AG04450 (cell line): ENCODE results near the gene NFYA. TPM values are rescaled to one million over a fixed set of nuclear protein-coding genes. Genes with fewer than 3 reads are reported as not detected.
"Not testable (repeated sequence)": the region's sequence is repeated elsewhere in the genome, so short reads cannot be mapped to it uniquely, and the experiment has no call there.

Source experiments
- CTCF ChIA-PET: fragments of 300-600, 350-600 bp; formaldehyde crosslinking; extraction: SDS; loops from one replicate; lab custom pipeline; 2022; ENCODE audit warnings: antibody characterized with exemption, inconsistent platforms; lab: Charles Lee
- POLR2A ChIA-PET: fragments of 350-600 bp; formaldehyde crosslinking; extraction: SDS; loops from one replicate; lab custom pipeline; 2021; ENCODE audit warnings: antibody characterized with exemption, inconsistent platforms; lab: Yijun Ruan, JAX
- DNase-seq: peaks from one replicate; pipeline ENCODE4 v3.0.0-alpha.2; 2011; ENCODE audit warnings: low read depth, low spot score
- H3K27ac ChIP-seq: one replicate; pipeline ENCODE4 v1.5.1; 2012; ENCODE audit warnings: low read depth, low read length, control low read depth
- H3K27me3 ChIP-seq: one replicate; pipeline ENCODE4 v1.6.0; 2012; ENCODE audit warnings: low read length; ENCODE audit not compliant: control insufficient read depth, insufficient read depth
- H3K4me3 ChIP-seq: 2 replicates; pipeline ENCODE4 v1.5.1; 2011; ENCODE audit warnings: mild to moderate bottlenecking, low read depth, low read length, control low read depth
- H3K9me3 ChIP-seq: 2 replicates; pipeline ENCODE4 v1.5.1; 2012; ENCODE audit warnings: low read length; ENCODE audit not compliant: control insufficient read depth, insufficient read depth
- polyA plus RNA-seq: library from polyadenylated mRNA; depleted of rRNA; stranded (reverse); fragments of >200 nt; gene quantifications from 2 replicates; pipeline ENCODE4 v1.2.3, GENCODE V29; 2011
- TF ChIP-seq, protein P1 (sequence below): IDR thresholded peaks from 2 replicates; pipeline ENCODE4 v1.5.1; 2011; ENCODE audit warnings: low read depth, low read length, control low read depth, inconsistent platforms

Gene NFYA
- polyA plus RNA-seq, 1 experiment, result 10.1 TPM

DNA sequence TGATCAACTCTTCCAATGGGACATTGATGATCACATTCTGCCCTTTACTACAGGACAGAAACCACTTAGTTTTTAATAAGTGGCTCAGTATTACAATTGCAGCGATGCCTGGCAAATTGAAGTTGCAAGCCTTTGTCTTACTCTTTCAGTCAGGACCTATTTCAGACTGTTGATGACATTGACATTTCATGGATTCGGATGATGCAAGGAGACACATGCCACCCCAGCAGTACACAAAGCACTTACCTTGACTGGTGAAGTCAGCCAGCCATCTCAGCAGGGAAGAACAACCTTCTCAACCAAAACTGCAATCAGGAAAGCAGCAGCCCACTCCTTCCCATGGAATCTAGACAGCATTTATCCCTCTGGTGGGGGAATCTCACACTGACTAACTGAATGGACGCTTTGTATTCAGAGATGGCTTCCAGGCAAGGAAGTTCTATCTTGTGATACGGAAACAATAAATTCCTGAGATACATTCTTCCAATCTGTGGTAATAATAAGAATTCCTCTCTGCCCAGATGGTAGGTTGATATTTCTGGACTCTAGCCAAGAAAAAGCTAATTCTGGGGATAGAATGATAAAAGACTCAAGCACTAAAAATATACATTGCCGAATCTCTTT lies 24.8 kb downstream of the NFYA start:
- CTCF ChIA-PET, result no interaction called here
- no peak overlapping the region for H3K4me3 ChIP-seq
- H3K27ac ChIP-seq, result peak overlapping the region; percentile 40
- POLR2A ChIA-PET, result no interaction called here
- H3K9me3 ChIP-seq, result peaks cover 5% of the 10 kb centered on the region; the same call in 1 of the 2 replicates
- no peak for DNase-seq
- TF ChIP-seq, protein P1, sequence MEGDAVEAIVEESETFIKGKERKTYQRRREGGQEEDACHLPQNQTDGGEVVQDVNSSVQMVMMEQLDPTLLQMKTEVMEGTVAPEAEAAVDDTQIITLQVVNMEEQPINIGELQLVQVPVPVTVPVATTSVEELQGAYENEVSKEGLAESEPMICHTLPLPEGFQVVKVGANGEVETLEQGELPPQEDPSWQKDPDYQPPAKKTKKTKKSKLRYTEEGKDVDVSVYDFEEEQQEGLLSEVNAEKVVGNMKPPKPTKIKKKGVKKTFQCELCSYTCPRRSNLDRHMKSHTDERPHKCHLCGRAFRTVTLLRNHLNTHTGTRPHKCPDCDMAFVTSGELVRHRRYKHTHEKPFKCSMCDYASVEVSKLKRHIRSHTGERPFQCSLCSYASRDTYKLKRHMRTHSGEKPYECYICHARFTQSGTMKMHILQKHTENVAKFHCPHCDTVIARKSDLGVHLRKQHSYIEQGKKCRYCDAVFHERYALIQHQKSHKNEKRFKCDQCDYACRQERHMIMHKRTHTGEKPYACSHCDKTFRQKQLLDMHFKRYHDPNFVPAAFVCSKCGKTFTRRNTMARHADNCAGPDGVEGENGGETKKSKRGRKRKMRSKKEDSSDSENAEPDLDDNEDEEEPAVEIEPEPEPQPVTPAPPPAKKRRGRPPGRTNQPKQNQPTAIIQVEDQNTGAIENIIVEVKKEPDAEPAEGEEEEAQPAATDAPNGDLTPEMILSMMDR, result peak; percentile 25
- no peaks in the 10 kb centered on the region for H3K27me3 ChIP-seq

DNA sequence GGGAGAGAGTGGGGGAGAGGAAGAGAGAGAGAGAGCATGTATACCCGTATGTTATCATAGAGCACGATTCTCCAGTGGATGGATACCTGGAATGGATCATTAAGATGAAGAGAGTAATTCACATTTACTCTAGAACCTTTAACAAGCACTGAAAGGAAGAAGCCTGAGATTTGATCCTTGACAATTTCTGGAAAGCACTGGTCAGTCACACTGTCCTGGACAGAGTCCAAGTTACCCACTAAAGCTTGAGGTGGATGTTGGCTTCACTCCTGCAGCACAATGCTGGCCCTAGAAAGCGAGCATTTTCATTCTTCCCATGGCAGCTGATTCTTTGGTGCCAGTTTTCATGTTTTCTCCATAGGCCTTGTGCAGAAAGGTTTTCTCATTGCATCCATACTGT lies 25.6 kb downstream of the NFYA start:
- Histone ChIP-seq H3K27ac (no peak overlapping the region), H3K27me3 (no peaks in the 10 kb centered on the region), H3K4me3 (no peak overlapping the region), H3K9me3 (peaks cover 5% of the 10 kb centered on the region; the same call in 1 of the 2 replicates)
- POLR2A ChIA-PET, result no interaction called here
- DNase-seq, result no peak
- CTCF ChIA-PET, result interaction anchor here (1.0 kb wide), 2 partner anchors 24 to 84 kb away, joined by 3 read pairs; no protein-coding TSS in a partner anchor
- TF ChIP-seq, protein P1, result no peak

DNA sequence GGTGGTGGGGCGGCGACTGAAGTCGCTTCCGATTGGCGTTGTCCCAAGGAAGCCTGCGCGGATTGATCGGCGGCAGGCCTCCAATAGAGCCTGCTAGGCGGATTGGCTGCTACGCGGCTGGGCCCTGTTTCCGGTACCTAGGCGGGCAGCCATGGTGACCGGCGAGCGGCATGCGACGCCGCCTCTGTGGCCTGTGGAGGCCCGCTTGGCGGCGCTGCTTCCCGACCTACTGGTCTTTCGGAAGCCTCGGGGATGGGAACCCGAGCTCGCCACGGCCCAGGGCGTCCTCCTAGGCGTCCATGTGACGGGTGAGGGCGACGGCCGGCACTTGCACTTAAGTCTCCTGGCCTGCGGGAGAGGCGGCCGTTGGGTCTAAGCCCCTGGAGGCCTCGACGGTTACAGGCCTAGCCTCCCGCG lies 28.1 kb downstream of the NFYA start:
- POLR2A ChIA-PET, result no interaction called here
- Histone ChIP-seq H3K27me3 (no peaks in the 10 kb centered on the region), H3K4me3 (no peak overlapping the region), H3K27ac (no peak overlapping the region), H3K9me3 (peaks cover 5% of the 10 kb centered on the region; the same call in 1 of the 2 replicates)
- TF ChIP-seq, protein P1, result no peak
- no peak for DNase-seq
- CTCF ChIA-PET, result interaction anchor here (1.2 to 3.6 kb wide), 2 partner anchors 9 to 219 kb away, joined by 4 to 18 read pairs; no protein-coding TSS in a partner anchor

DNA sequence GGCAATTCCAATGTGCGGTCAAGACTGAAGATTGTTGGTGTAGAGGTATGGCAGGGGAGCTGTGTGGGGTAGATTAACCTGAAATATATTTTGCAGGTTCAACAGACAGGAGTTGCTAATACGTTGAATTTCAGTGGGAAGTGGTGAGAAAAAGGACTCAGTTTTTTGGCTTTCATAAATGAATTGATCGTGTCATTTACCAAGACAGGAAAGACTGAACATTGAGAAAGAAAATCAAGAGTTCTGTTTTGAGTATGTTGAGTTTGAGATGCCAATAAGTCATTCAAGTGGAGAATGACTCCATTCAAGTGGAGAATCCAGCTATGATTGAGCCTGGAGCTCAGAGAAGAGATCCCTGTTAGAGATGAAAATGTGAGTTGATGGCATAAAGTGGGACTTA lies 31.1 kb downstream of the NFYA start:
- CTCF ChIA-PET, result interaction anchor here (0.6 to 3.6 kb wide), 4 partner anchors 10 to 79 kb away, joined by 3 to 18 read pairs (median 9); no protein-coding TSS in a partner anchor

DNA sequence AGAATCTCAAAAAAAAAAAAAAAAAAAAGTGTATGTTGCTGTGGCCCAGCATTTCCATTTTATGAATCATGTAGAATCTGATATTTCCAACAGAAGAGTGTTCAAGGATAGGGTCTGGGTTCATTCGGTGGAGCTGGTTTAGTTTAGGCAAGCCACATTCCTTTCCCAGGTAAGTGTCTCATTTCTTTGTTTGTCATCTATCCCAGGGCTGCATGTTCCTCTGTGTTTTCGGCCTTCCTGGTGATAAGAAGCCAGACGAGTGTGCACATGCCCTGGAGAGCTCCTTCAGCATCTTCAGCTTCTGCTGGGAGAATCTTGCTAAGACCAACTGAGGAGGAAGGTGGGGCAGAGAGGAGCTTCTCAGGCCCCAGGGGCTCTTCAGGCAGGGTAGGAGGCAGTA lies 38.2 kb downstream of the NFYA start:
- no peak overlapping the region for H3K4me3 ChIP-seq
- ChIA-PET CTCF (no interaction called here), POLR2A (no interaction called here)
- TF ChIP-seq, protein P1, result no peak
- no peaks in the 10 kb centered on the region for H3K27me3 ChIP-seq
- no peak overlapping the region for H3K27ac ChIP-seq
- DNase-seq, result no peak
- no peaks in the 10 kb centered on the region for H3K9me3 ChIP-seq

More for the DNA sequence above, 31.1 kb downstream of the NFYA start:
- no peak overlapping the region for H3K4me3 ChIP-seq
- DNase-seq, result no peak
- POLR2A ChIA-PET, result no interaction called here
- no peak overlapping the region for H3K27ac ChIP-seq
- H3K27me3 ChIP-seq, result no peaks in the 10 kb centered on the region
- TF ChIP-seq, protein P1, result no peak
- peaks cover 5% of the 10 kb centered on the region; the same call in 1 of the 2 replicates for H3K9me3 ChIP-seq

DNA sequence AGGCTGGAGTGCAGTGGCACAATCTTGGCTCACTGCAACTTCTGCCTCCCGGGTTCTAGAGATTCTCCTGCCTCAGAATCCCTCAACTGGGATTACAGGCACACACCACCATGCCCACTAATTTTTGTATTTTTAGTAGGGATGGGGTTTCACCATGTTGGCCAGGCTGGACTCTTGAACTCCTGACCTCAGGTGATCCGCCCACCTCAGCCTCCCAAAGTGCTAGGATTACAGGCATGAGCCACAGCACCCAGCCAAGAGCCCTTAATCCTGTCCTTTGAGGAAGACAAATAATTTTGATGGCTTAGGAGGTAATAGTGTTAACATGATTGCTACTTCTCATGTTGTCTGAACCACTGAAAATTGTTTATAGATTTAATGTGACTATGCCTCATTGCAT lies 42.3 kb downstream of the NFYA start:
- POLR2A ChIA-PET, DNase-seq, CTCF ChIA-PET, H3K4me3 ChIP-seq, H3K27ac ChIP-seq, H3K27me3 ChIP-seq, H3K9me3 ChIP-seq: not testable (repeated sequence)
